Posterior cingulate gyrus (tissue), 11 donors: ENCODE data around the gene DHRS7B.
A peak's percentile ranks its signal among the peaks of the same experiment; 100 is the strongest.
"Not testable (repeated sequence)": the region's sequence is repeated elsewhere in the genome, so short reads cannot be mapped to it uniquely, and the experiment has no call there.

ENCODE experiments used
- DNase-seq, 10 donors: peaks; one replicate each; pipeline versions ENCODE4 v3.0.0 to v3.0.0-alpha.2; 2020 to 2021; ENCODE audit warnings: mixed read lengths in 3 of 10
- intact Hi-C: fragments of 100-400 bp; cut with DNase I; formaldehyde crosslinking; loops from one replicate; pipeline ENCODE4 v1.15.1; 2023

The DHRS7B gene

GRCh38 chr17:21223086-21223485, 96.3 kb downstream of the DHRS7B start:
- intact Hi-C loops: no loop called here
- DNase-seq: peak in 2 of 10 donors; percentile 14 to 49

GRCh38 chr17:21227277-21227676, 100.5 kb downstream of the DHRS7B start:
- DNase-seq: peak in 2 of 10 donors; percentile 4 to 37

GRCh38 chr17:21228111-21228510, 101.3 kb downstream of the DHRS7B start:
- DNase-seq: peak in 3 of 10 donors; percentile 44 to 62 (median 60)
- intact Hi-C loops: no loop called here

More at GRCh38 chr17:21227277-21227676, 100.5 kb downstream of the DHRS7B start:
- intact Hi-C loops: not testable (repeated sequence)

GRCh38 chr17:21228845-21229244, 102.1 kb downstream of the DHRS7B start:
- intact Hi-C loops: no loop called here
- DNase-seq: peak in 2 of 10 donors; percentile 12 to 57

GRCh38 chr17:21231533-21231932, 104.8 kb downstream of the DHRS7B start:
- intact Hi-C loops: no loop called here
- peak in 2 of 10 donors; percentile 49 to 58 for DNase-seq

- DNase-seq: no peak
- intact Hi-C loops: no loop called here
These were observed 105.4 kb downstream of the DHRS7B start for GRCh38 chr17:21232033-21232749.

- intact Hi-C loops: no loop called here
- peak in 1 of 10 donors; percentile 20 for DNase-seq
These were observed 107.0 kb downstream of the DHRS7B start for GRCh38 chr17:21233581-21234347.

- DNase-seq: peak in 1 of 10 donors; percentile 11
- intact Hi-C loops: no loop called here
These were observed 109.2 kb downstream of the DHRS7B start for GRCh38 chr17:21235921-21236320.

- intact Hi-C loops: no loop called here
- peak in 2 of 10 donors; percentile 51 to 85 for DNase-seq
These were observed 113.1 kb downstream of the DHRS7B start for GRCh38 chr17:21239680-21240368.

GRCh38 chr17:21240369-21241055, 113.7 kb downstream of the DHRS7B start:
- intact Hi-C loops: no loop called here
- peak in 2 of 10 donors; percentile 73 to 81 for DNase-seq
